CD4-positive, CD25-positive, alpha-beta regulatory T cell (primary cell): ENCODE data around the gene RAPGEF4. TPM values are rescaled to one million over a fixed set of nuclear protein-coding genes. Genes with fewer than 3 reads are reported as not detected.
A peak's percentile ranks its signal among the peaks of the same experiment; 100 is the strongest.

Source experiments
- ATAC-seq, 2 donors: fragments of 150-1000 bp; cut with Tn5 transposase; one replicate each; pipeline ENCODE4 v1.10.0; 2021; ENCODE audit warnings: low read depth in 2 of 2, moderate number of reproducible peaks in 2 of 2, moderate library complexity in 1 of 2
- DNase-seq, 3 donors: peaks; one replicate each; pipeline versions ENCODE4 v3.0.0 to v3.0.0-alpha.2; 2012 to 2022; ENCODE audit warnings: mixed read lengths in 1 of 3
- H3K27ac ChIP-seq: one replicate; pipeline ENCODE4 v1.7.0; 2013; ENCODE audit warnings: mild to moderate bottlenecking, low read length; ENCODE audit not compliant: insufficient read depth, poor library complexity, severe bottlenecking
- H3K27me3 ChIP-seq: one replicate; pipeline ENCODE4 v1.7.0; 2013; ENCODE audit warnings: low read length; ENCODE audit not compliant: control insufficient read depth, insufficient read depth
- H3K36me3 ChIP-seq: one replicate; pipeline ENCODE4 v1.7.0; 2013; ENCODE audit warnings: mild to moderate bottlenecking, low read length, moderate library complexity; ENCODE audit not compliant: control insufficient read depth, insufficient read depth
- H3K4me1 ChIP-seq: 2 replicates; pipeline ENCODE4 v1.7.0; 2013; ENCODE audit warnings: mild to moderate bottlenecking, low read length; ENCODE audit not compliant: insufficient read depth, control insufficient read depth, poor library complexity, severe bottlenecking
- H3K4me3 ChIP-seq: one replicate; pipeline ENCODE4 v1.7.0; 2013; ENCODE audit warnings: low read depth, mild to moderate bottlenecking, low read length, moderate library complexity
- H3K9me3 ChIP-seq, 2 experiments: 1 replicate in 1 of 2; 2 replicates in 1 of 2; pipeline ENCODE4 v1.7.0; 2013; ENCODE audit warnings: low read length in 2 of 2, mild to moderate bottlenecking in 1 of 2, moderate library complexity in 1 of 2; ENCODE audit not compliant: control insufficient read depth in 2 of 2
- H3K27ac Mint-ChIP-seq, 3 donors: one replicate each; pipeline ENCODE4 v1.8.0; 2020 to 2022; ENCODE audit warnings: mild to moderate bottlenecking in 3 of 3, mixed read lengths in 3 of 3, moderate library complexity in 2 of 3
- H3K27me3 Mint-ChIP-seq: one replicate; pipeline ENCODE4 v1.8.0; 2022; ENCODE audit warnings: mild to moderate bottlenecking, mixed read lengths
- H3K36me3 Mint-ChIP-seq: one replicate; pipeline ENCODE4 v1.8.0; 2020; ENCODE audit warnings: mixed read lengths
- H3K4me1 Mint-ChIP-seq, 4 donors: one replicate each; pipeline ENCODE4 v1.8.0; 2020 to 2022; ENCODE audit warnings: mixed read lengths in 4 of 4, mild to moderate bottlenecking in 1 of 4
- H3K4me3 Mint-ChIP-seq, 4 donors: one replicate each; pipeline ENCODE4 v1.8.0; 2020 to 2022; ENCODE audit warnings: mild to moderate bottlenecking in 4 of 4, mixed read lengths in 4 of 4, moderate library complexity in 3 of 4
- H3K9me3 Mint-ChIP-seq, 7 donors: one replicate each; pipeline ENCODE4 v1.8.0; 2020 to 2022; ENCODE audit warnings: mixed read lengths in 7 of 7, mild to moderate bottlenecking in 3 of 7, moderate library complexity in 2 of 7
- polyA plus RNA-seq, 4 donors: library from polyadenylated mRNA; unstranded; fragments of 300-500 nt; fragmentation: Illumina TruSeq; gene quantifications; one replicate each; pipeline ENCODE4 v1.2.3, GENCODE V29; 2021
- total RNA-seq: library from RNA; stranded (reverse); gene quantifications from one replicate; pipeline ENCODE4 v1.2.3, GENCODE V29; 2022

RAPGEF4 gene
- total and polyA plus RNA-seq, 5 donors from 2014 or later, result 1.4 TPM; not detected in 4

- peak; percentile 57 to 77 for ATAC-seq
- Histone ChIP-seq H3K27me3 (no peaks in the 10 kb centered on the region), H3K27ac (no peak overlapping the region), H3K4me3 (no peak overlapping the region), H3K4me1 (no peaks in the 10 kb centered on the region), H3K9me3 (no peaks in the 10 kb centered on the region), H3K36me3 (no peaks in the 10 kb centered on the region)
- no peaks in the 10 kb centered on the region for H3K36me3 Mint-ChIP-seq
- no peaks in the 10 kb centered on the region for H3K9me3 Mint-ChIP-seq
- H3K27me3 Mint-ChIP-seq, result peaks cover 11% of the 10 kb centered on the region
- no peak overlapping the region for H3K4me3 Mint-ChIP-seq
- peak; percentile 50 to 86 (median 66) for DNase-seq
- H3K27ac Mint-ChIP-seq, result no peak overlapping the region
- H3K4me1 Mint-ChIP-seq, result peaks cover 0 to 4% (median 0%) of the 10 kb centered on the region in 4 donors
Measured at GRCh38 chr2:173027181-173028128, 291.8 kb downstream of the RAPGEF4 start.

GRCh38 chr2:173028141-173028540, 292.5 kb downstream of the RAPGEF4 start:
- Mint-ChIP-seq H3K36me3 (no peaks in the 10 kb centered on the region), H3K27me3 (peaks cover 11% of the 10 kb centered on the region), H3K9me3 (no peaks in the 10 kb centered on the region), H3K4me1 (peaks cover 0 to 4% (median 0%) of the 10 kb centered on the region in 4 donors), H3K27ac (no peak overlapping the region), H3K4me3 (no peak overlapping the region)
- Histone ChIP-seq H3K4me3 (no peak overlapping the region), H3K9me3 (no peaks in the 10 kb centered on the region), H3K27me3 (no peaks in the 10 kb centered on the region), H3K36me3 (no peaks in the 10 kb centered on the region), H3K27ac (no peak overlapping the region), H3K4me1 (no peaks in the 10 kb centered on the region)
- ATAC-seq (no peak), DNase-seq (no peak)

- H3K36me3 Mint-ChIP-seq, result no peaks in the 10 kb centered on the region
- DNase-seq (no peak), ATAC-seq (no peak)
- Histone ChIP-seq H3K4me1 (no peaks in the 10 kb centered on the region), H3K36me3 (no peaks in the 10 kb centered on the region), H3K4me3 (no peak overlapping the region), H3K9me3 (no peaks in the 10 kb centered on the region), H3K27me3 (no peaks in the 10 kb centered on the region), H3K27ac (no peak overlapping the region)
- H3K9me3 Mint-ChIP-seq, result no peaks in the 10 kb centered on the region
- peaks cover 0 to 4% (median 0%) of the 10 kb centered on the region in 4 donors for H3K4me1 Mint-ChIP-seq
- no peak overlapping the region for H3K27ac Mint-ChIP-seq
- peaks cover 11% of the 10 kb centered on the region for H3K27me3 Mint-ChIP-seq
- H3K4me3 Mint-ChIP-seq, result no peak overlapping the region
Measured at GRCh38 chr2:173028671-173029070, 293.0 kb downstream of the RAPGEF4 start.

DNA sequence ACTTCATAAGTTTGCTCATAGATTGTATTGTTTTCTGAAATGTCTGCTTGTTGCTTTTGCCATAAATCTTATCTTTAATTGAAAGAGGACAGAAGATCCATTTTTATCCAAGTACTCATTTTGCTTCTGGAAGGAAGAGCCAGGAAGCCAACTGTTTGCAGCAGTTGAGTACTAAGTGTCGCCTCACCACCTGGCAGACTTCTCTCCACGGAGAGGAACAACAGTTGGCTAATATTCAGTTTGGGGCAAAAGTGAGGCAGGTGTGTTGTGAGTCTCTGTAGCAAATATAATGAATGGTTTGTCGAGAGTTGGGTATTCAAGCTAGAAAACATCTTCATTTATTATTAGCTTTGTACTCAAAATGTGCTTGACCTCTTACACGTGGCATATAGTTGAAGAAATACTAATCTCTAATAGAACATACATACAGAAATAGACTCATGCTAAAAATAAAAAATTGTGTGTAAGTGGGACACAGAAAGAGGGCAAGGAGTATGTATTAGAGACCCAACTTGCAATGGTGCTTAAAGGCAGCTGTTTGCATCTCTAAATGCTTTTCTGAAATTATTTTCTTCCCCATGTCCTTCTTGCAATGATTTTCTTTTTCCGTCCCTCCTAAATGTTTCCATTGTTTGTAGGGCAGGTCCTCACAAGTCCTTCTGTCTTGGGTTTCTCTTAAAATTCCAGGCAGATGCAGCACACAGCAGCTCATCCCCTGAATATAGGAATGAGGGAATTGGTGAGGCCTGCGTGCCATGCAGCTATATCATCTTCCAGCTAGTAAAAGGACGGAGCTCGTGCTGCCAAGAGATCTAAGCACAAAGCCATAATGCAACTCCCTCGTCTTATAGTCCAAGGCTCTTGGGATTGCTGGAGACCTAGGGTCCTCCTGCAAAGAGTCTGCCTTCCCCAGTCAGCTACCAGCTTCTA, 295.2 kb downstream of the RAPGEF4 start:
- Histone ChIP-seq H3K27ac (no peak overlapping the region), H3K27me3 (no peaks in the 10 kb centered on the region), H3K4me3 (no peak overlapping the region), H3K4me1 (no peaks in the 10 kb centered on the region), H3K9me3 (no peaks in the 10 kb centered on the region), H3K36me3 (no peaks in the 10 kb centered on the region)
- Mint-ChIP-seq H3K4me3 (no peak overlapping the region), H3K4me1 (peaks cover 0 to 4% (median 0%) of the 10 kb centered on the region in 4 donors), H3K27ac (no peak overlapping the region), H3K9me3 (no peaks in the 10 kb centered on the region), H3K36me3 (no peaks in the 10 kb centered on the region), H3K27me3 (peaks cover 4% of the 10 kb centered on the region)
- ATAC-seq (no peak), DNase-seq (no peak)

DNA sequence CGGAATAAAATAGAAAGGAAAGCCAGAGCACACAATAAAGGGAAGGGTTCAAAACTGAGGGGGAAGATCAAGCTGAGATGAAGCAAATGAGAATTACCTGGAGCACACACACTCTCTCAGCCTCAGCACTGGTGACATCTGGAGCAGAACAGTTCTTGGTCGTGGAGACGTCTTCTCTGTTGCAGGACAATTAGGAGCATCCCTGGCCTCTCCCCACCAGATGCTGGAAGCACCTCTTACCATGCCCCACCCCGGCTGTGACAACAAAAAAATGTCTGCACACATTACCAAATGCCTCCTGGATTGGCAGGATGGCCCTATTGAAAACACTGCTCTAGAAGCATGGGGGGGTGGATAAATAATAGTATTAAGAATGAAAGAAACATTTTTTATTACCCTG, 296.4 kb downstream of the RAPGEF4 start:
- DNase-seq (no peak), ATAC-seq (no peak)
- peaks cover 0 to 4% (median 0%) of the 10 kb centered on the region in 4 donors for H3K4me1 Mint-ChIP-seq
- Histone ChIP-seq H3K36me3 (no peaks in the 10 kb centered on the region), H3K27me3 (peaks cover 2% of the 10 kb centered on the region), H3K27ac (no peak overlapping the region), H3K4me3 (no peak overlapping the region), H3K9me3 (no peaks in the 10 kb centered on the region), H3K4me1 (no peaks in the 10 kb centered on the region)
- H3K9me3 Mint-ChIP-seq, result no peaks in the 10 kb centered on the region
- no peaks in the 10 kb centered on the region for H3K36me3 Mint-ChIP-seq
- no peak overlapping the region for H3K27ac Mint-ChIP-seq
- peaks cover 4% of the 10 kb centered on the region for H3K27me3 Mint-ChIP-seq
- H3K4me3 Mint-ChIP-seq, result no peak overlapping the region

DNA sequence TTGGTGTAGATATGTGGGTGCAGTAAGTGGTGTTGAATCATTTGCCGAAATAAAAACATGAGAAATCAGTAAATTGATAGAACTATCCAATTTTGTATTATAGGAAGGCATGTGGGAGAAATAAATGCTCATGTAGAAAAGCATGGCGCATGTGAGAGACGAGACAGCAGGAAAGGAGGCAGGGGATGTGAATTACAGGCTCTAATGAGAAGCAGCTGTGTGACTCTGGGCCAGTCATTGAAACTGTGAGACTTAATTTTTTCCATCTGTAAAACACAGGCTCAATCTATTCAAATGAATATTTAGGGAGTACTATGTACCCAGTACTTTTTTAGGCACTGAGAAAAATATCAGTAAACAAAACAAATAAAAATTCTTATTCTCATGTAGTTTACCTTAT, 297.4 kb downstream of the RAPGEF4 start:
- Histone ChIP-seq H3K27ac (no peak overlapping the region), H3K4me1 (no peaks in the 10 kb centered on the region), H3K9me3 (no peaks in the 10 kb centered on the region), H3K4me3 (no peak overlapping the region), H3K27me3 (peaks cover 2% of the 10 kb centered on the region), H3K36me3 (no peaks in the 10 kb centered on the region)
- H3K4me1 Mint-ChIP-seq, result no peaks in the 10 kb centered on the region
- no peak overlapping the region for H3K27ac Mint-ChIP-seq
- no peaks in the 10 kb centered on the region for H3K9me3 Mint-ChIP-seq
- no peak overlapping the region for H3K4me3 Mint-ChIP-seq
- no peaks in the 10 kb centered on the region for H3K36me3 Mint-ChIP-seq
- ATAC-seq, result no peak
- DNase-seq, result no peak
- peaks cover 4% of the 10 kb centered on the region for H3K27me3 Mint-ChIP-seq

- DNase-seq, result no peak
- Mint-ChIP-seq H3K27me3 (peaks cover 4% of the 10 kb centered on the region), H3K4me1 (no peaks in the 10 kb centered on the region), H3K27ac (peak overlapping the region in 1 of 3 donors; percentile 67), H3K36me3 (no peaks in the 10 kb centered on the region), H3K4me3 (no peak overlapping the region), H3K9me3 (peaks cover 0 to 1% (median 0%) of the 10 kb centered on the region in 7 donors)
- no peak for ATAC-seq
- no peaks in the 10 kb centered on the region for H3K4me1 ChIP-seq
- H3K9me3 ChIP-seq, result no peaks in the 10 kb centered on the region
- H3K4me3 ChIP-seq, result no peak overlapping the region
- H3K36me3 ChIP-seq, result no peaks in the 10 kb centered on the region
- no peak overlapping the region for H3K27ac ChIP-seq
- H3K27me3 ChIP-seq, result peaks cover 2% of the 10 kb centered on the region
Measured at GRCh38 chr2:173034143-173034542, 298.5 kb downstream of the RAPGEF4 start.
